GM12878 (cell line): ENCODE data around the gene GEMIN7. TPM values are rescaled to one million over a fixed set of nuclear protein-coding genes. Genes with fewer than 3 reads are reported as not detected.

Experiments
- BACH1 ChIP-seq: fragments of 450-650 bp; IDR thresholded peaks from 2 replicates; pipeline ENCODE4 v1.6.1; 2017; ENCODE audit warnings: mild to moderate bottlenecking, borderline replicate concordance
- BMI1 ChIP-seq: fragments of 450-650 bp; IDR thresholded peaks from 2 replicates; pipeline ENCODE4 v1.6.1; 2016; ENCODE audit warnings: mild to moderate bottlenecking, moderate library complexity, borderline replicate concordance
- BRCA1 ChIP-seq: IDR thresholded peaks from 2 replicates; pipeline ENCODE4 v1.6.1; 2011; ENCODE audit warnings: low read depth, low read length, improper control_type of control experiment
- CTCF ChIP-seq, 3 experiments: IDR thresholded peaks in 2 of 3; conservative IDR thresholded peaks in 1 of 3; 2 replicates each; pipeline ENCODE4 v1.5.1; 2011; ENCODE audit warnings: low read depth in 3 of 3, low read length in 3 of 3, mild to moderate bottlenecking in 3 of 3, control low read depth in 2 of 3, moderate library complexity in 2 of 3, inconsistent platforms in 1 of 3, mixed read lengths in 1 of 3; ENCODE audit not compliant: control insufficient read depth in 2 of 3, insufficient read depth in 1 of 3; ENCODE audit errors: extremely low read depth in 1 of 3
- E4F1 ChIP-seq: fragments of 450-650 bp; IDR thresholded peaks from 2 replicates; pipeline ENCODE4 v1.6.1; 2018; ENCODE audit warnings: borderline replicate concordance, mild to moderate bottlenecking; ENCODE audit not compliant: partially characterized antibody
- HDAC2 ChIP-seq: fragments of 200-600 bp; sonication (generic); IDR thresholded peaks from 2 replicates; pipeline ENCODE4 v1.6.1; 2017
- IKZF1 ChIP-seq: fragments of 450-650 bp; conservative IDR thresholded peaks from 2 replicates; pipeline ENCODE4 v1.6.1; 2017; ENCODE audit warnings: antibody characterized with exemption, mild to moderate bottlenecking
- MLLT1 ChIP-seq: fragments of 450-650 bp; IDR thresholded peaks from 2 replicates; pipeline ENCODE4 v1.6.1; 2016; ENCODE audit warnings: mild to moderate bottlenecking
- NR2C1 ChIP-seq: fragments of 450-650 bp; IDR thresholded peaks from 2 replicates; pipeline ENCODE4 v1.6.1; 2017; ENCODE audit warnings: antibody characterized with exemption, mild to moderate bottlenecking, moderate library complexity
- PAX8 ChIP-seq: fragments of 450-650 bp; IDR thresholded peaks from 2 replicates; pipeline ENCODE4 v1.6.1; 2017; ENCODE audit warnings: mild to moderate bottlenecking, moderate library complexity
- SMC3 ChIP-seq: IDR thresholded peaks from 2 replicates; pipeline ENCODE4 v1.6.1; 2011; ENCODE audit warnings: low read length, improper control_type of control experiment, borderline replicate concordance
- TARDBP ChIP-seq: IDR thresholded peaks from 2 replicates; pipeline ENCODE4 v1.6.1; 2016; ENCODE audit warnings: borderline replicate concordance
- ZBTB4 ChIP-seq: fragments of 450-650 bp; formaldehyde crosslinking; IDR thresholded peaks from 2 replicates; pipeline ENCODE4 v1.4.0; 2022; ENCODE audit warnings: mild to moderate bottlenecking, moderate library complexity
- ZBTB40 ChIP-seq: fragments of 450-650 bp; IDR thresholded peaks from 2 replicates; pipeline ENCODE4 v1.6.1; 2016; ENCODE audit warnings: mild to moderate bottlenecking, moderate library complexity, borderline replicate concordance
- polyA plus RNA-seq, 11 experiments: library from polyadenylated mRNA; depleted of rRNA in 4 of 11; unstranded in 6 of 11; stranded (reverse) in 5 of 11; fragments of >200 nt; fragmentation: Nextera tagmentation in 4 of 11; fragmentation: Illumina TruSeq in 1 of 11; extraction: Ambion mirVana in 4 of 11; extraction: Trizol in 1 of 11; gene quantifications; 1 replicate in 1 of 11; 2 replicates in 10 of 11; pipeline versions ENCODE4 v1.2.1 to v1.2.3, GENCODE V29; 2011 to 2016; ENCODE audit warnings: inconsistent platforms in 2 of 11, missing spikeins in 2 of 11, low read depth in 1 of 11
- total RNA-seq, 4 experiments: library from RNA; depleted of rRNA in 3 of 4; stranded (reverse); fragments of >200 nt in 3 of 4; fragmentation: Illumina TruSeq in 1 of 4; extraction: Trizol in 1 of 4; gene quantifications; 2 replicates each; pipeline versions ENCODE4 v1.2.1 to v1.2.3, GENCODE V29; 2013 to 2021

GEMIN7 gene
- total and polyA plus RNA-seq, 10 of the 15 experiments (the other 5 are each of a cell fraction or from before 2014, with no cell fraction given) = 21.1 to 76.7 (median 44.9) TPM

- TF ChIP-seq E4F1 (peak; percentile 84), ZBTB4 (CRISPR knock-in tag) (no peak), PAX8 (no peak), HDAC2 (no peak), ZBTB40 (peak; percentile 89), CTCF (IDR thresholded peaks at IDR 0.05 in 2 of 3, conservative IDR thresholded peaks at IDR 0.05 in 1 of 3; ENCODE audit: control insufficient read depth in 2 of 3, extremely low read depth in 1 of 3, insufficient read depth in 1 of 3, low read depth in 3 of 3, low read length in 3 of 3) (peak; percentile 7 to 24 (median 13); a peak in 2 of 6 replicates), IKZF1 (peak; percentile 98), BRCA1 (no peak), SMC3 (no peak; the same call in 1 of the 2 replicates), BMI1 (peak; percentile 83; the same call in 1 of the 2 replicates), TARDBP (0 out of 2 replicates have a peak, but pooled peaks have one; percentile 66), BACH1 (peak; percentile 88), NR2C1 (peak; percentile 61), MLLT1 (0 out of 2 replicates have a peak, but pooled peaks have one; percentile 13)
Measured at GRCh38 chr19:45092747-45093678, 14.0 kb downstream of the GEMIN7 start, which contains the start of gene PPP1R37 (continued).
